NCI-H1930 (cell line): ENCODE results near the gene ANKRD33B.

Experiments used
- DNase-seq, 2 experiments: peaks; one replicate each; lab custom pipeline; 2025; lab: John Stamatoyannopoulos, UW

Gene ANKRD33B

GRCh38 chr5:10579536-10580521 lies 16.0 kb downstream of the ANKRD33B start:
- no peak for DNase-seq

GRCh38 chr5:10580531-10581423 lies 16.9 kb downstream of the ANKRD33B start:
- DNase-seq: no peak

GRCh38 chr5:10581424-10581748 lies 17.5 kb downstream of the ANKRD33B start:
- DNase-seq: no peak

GRCh38 chr5:10581867-10582511 lies 18.1 kb downstream of the ANKRD33B start:
- no peak for DNase-seq

- no peak for DNase-seq
These were observed 18.6 kb downstream of the ANKRD33B start for GRCh38 chr5:10582512-10582897.

- no peak for DNase-seq
These were observed 20.0 kb downstream of the ANKRD33B start for GRCh38 chr5:10583663-10584572.

GRCh38 chr5:10584714-10585517 lies 21.0 kb downstream of the ANKRD33B start:
- DNase-seq: no peak

GRCh38 chr5:10585518-10585915 lies 21.6 kb downstream of the ANKRD33B start:
- no peak for DNase-seq

GRCh38 chr5:10586008-10586407 lies 22.1 kb downstream of the ANKRD33B start:
- DNase-seq: no peak

- DNase-seq: no peak
These were observed 22.7 kb downstream of the ANKRD33B start for GRCh38 chr5:10586555-10586954.

- no peak for DNase-seq
These were observed 24.4 kb downstream of the ANKRD33B start for GRCh38 chr5:10588109-10588775.

- no peak for DNase-seq
These were observed 25.0 kb downstream of the ANKRD33B start for GRCh38 chr5:10588779-10589447.

- no peak for DNase-seq
These were observed 26.5 kb downstream of the ANKRD33B start for GRCh38 chr5:10590226-10590999.

- DNase-seq: no peak
These were observed 27.3 kb downstream of the ANKRD33B start for GRCh38 chr5:10591159-10591558.

GRCh38 chr5:10591966-10592365 lies 28.1 kb downstream of the ANKRD33B start:
- no peak for DNase-seq

- DNase-seq: no peak
These were observed 28.7 kb downstream of the ANKRD33B start for GRCh38 chr5:10592601-10593000.

GRCh38 chr5:10593531-10594181 lies 29.8 kb downstream of the ANKRD33B start:
- DNase-seq: no peak
